ENCODE measurements around the gene ADAMTSL5. TPM values are rescaled to one million over a fixed set of nuclear protein-coding genes. Genes with fewer than 3 reads are reported as not detected.
"Not testable (repeated sequence)": the region's sequence is repeated elsewhere in the genome, so short reads cannot be mapped to it uniquely, and the experiment has no call there.

The ADAMTSL5 gene
- polyA plus RNA-seq, 1 donor from 2014 or later: not detected

DNA sequence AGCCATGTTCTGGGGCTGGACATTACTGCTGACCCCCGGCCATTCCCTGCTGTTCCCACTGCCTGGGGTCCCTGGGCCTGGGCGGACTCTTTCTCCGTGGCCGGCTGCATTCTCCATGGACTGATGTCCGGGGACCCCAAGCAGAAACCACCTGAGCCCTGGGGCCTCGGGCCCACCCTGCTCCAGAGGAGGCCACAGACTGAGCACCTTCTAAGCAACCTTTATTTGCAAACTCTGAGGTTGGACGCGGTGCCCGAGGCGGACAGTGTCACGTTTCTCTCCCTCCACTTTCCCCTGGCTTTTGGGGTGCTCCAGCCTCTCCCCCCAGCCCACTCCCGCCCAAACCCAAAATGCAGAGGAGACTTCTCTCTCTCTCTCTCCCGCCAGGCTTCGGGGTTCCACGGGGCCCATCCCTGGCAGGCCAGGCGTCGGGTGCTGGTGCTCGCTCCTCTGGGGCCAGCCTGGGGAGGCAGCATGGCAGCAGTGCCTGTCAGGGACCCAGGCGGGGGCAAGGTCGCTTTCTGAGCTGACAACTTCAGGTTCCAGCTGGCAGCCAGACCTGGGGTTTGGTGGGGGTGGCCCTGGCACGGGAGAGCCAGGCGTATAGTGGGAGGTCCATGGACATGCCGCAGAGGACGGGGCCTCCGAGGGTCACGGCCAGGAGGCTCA lies 31.5 kb downstream of the ADAMTSL5 start:
- no peaks in the 10 kb centered on the region for H3K9me2 ChIP-seq (ENCODE audit: insufficient read depth, low read length)
- H3K27ac ChIP-seq (ENCODE audit: low read length): no peak overlapping the region
- no peak overlapping the region for H3K9ac ChIP-seq (ENCODE audit: low read length)
- no peaks in the 10 kb centered on the region for H3K79me2 ChIP-seq (replicated peaks; ENCODE audit: insufficient read depth, low read length)
- H3K27me3 ChIP-seq (ENCODE audit: insufficient read depth, low read depth, low read length): no peaks in the 10 kb centered on the region
- H4K20me1 ChIP-seq (ENCODE audit: insufficient read depth): no peaks in the 10 kb centered on the region
- TF ChIP-seq POLR2AphosphoS5 (IDR thresholded peaks at IDR 0.05) (no peak), CTCF (IDR thresholded peaks at IDR 0.05; ENCODE audit: poor library complexity, severe bottlenecking) (no peak), TAF1 (IDR thresholded peaks at IDR 0.05; ENCODE audit: low read depth) (no peak), MXI1 (conservative IDR thresholded peaks at IDR 0.05; ENCODE audit: poor library complexity, severe bottlenecking) (no peak), SMC3 (conservative IDR thresholded peaks at IDR 0.05; ENCODE audit: poor library complexity) (no peak), RAD21 (conservative IDR thresholded peaks at IDR 0.05) (no peak), EP300 (conservative IDR thresholded peaks at IDR 0.05; ENCODE audit: poor library complexity, severe bottlenecking) (no peak), EZH2 (IDR thresholded peaks at IDR 0.05; ENCODE audit: borderline replicate concordance, insufficient read depth, low read length, poor library complexity, severe bottlenecking) (no peak), REST (IDR thresholded peaks at IDR 0.05; ENCODE audit: borderline replicate concordance) (no peak)
- no peaks in the 10 kb centered on the region for H3K9me3 ChIP-seq (ENCODE audit: low read length)
- no peak overlapping the region for H2AFZ ChIP-seq (ENCODE audit: low read depth, low read length)
- H3K36me3 ChIP-seq (ENCODE audit: insufficient read depth, low read length): no peaks in the 10 kb centered on the region
- H3F3A ChIP-seq (ENCODE audit: insufficient read depth, low read length, poor library complexity, severe bottlenecking): no peaks in the 10 kb centered on the region
- no peak overlapping the region for H3K4me3 ChIP-seq (ENCODE audit: low read length)
- no peak overlapping the region for H3K4me2 ChIP-seq (ENCODE audit: low read length)

DNA sequence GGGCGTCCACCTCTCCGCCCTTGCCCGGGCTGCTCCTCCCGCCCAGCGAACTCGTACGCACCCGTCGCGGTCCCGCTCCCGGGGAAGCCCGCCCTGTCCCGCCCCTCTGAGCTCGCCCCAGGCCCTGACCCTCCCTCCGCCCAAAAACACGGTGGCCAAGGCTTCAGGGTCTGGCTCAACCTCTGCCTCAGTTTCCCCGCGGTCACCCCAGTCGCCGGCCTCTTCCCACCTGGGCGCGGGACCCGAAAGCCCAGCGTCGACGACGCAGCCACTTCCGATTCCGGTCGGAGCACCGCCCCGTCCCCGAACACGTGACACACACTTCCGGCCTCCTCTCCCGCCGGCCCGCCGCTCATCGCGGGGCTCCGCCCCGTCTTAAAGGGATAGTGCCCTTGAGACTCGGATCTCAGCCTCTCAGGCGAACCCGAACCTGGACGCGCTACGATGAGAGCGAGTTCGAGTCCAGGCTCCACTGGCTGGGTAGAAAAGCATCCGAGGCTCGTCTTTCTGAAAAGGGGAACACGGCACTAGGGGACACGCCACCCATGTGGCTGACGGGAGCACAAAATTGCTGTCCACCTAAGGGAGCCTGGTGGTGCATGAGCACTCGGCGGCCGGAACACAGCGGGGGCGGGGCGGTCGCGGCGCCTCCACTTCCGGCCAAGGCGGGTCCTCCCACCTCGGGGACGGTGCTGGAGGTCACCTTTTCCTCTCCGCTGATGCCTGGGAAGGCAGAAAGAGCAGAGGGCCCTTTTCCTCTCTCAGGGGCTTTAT lies 33.7 kb downstream of the ADAMTSL5 start, which contains the start of gene C19orf25:
TSS of gene C19orf25 (minus strand) at position 282 of the 774 bp plus-strand sequence. CDS start 312 bp downstream, outside the sequence.
- H2AFZ ChIP-seq (ENCODE audit: low read depth, low read length): peak within 1 kb of the TSS; percentile 17
- no peaks in the 10 kb centered on the region for H3F3A ChIP-seq (ENCODE audit: insufficient read depth, low read length, poor library complexity, severe bottlenecking)
- H3K4me2 ChIP-seq (ENCODE audit: low read length): peak within 1 kb of the TSS; percentile 92
- no peaks in the 10 kb centered on the region for H3K9me2 ChIP-seq (ENCODE audit: insufficient read depth, low read length)
- no peaks in the 10 kb centered on the region for H3K9me3 ChIP-seq (ENCODE audit: low read length)
- H4K20me1 ChIP-seq (ENCODE audit: insufficient read depth): no peaks in the 10 kb centered on the region
- peak within 1 kb of the TSS; percentile 73 for H3K9ac ChIP-seq (ENCODE audit: low read length)
- no peaks in the 10 kb centered on the region for H3K79me2 ChIP-seq (replicated peaks; ENCODE audit: insufficient read depth, low read length)
- peak within 1 kb of the TSS; percentile 96 for H3K4me3 ChIP-seq (ENCODE audit: low read length)
- peak within 1 kb of the TSS; percentile 62 for H3K27ac ChIP-seq (ENCODE audit: low read length)
- H3K27me3 ChIP-seq (ENCODE audit: insufficient read depth, low read depth, low read length): no peaks in the 10 kb centered on the region
- TF ChIP-seq EZH2 (IDR thresholded peaks at IDR 0.05; ENCODE audit: borderline replicate concordance, insufficient read depth, low read length, poor library complexity, severe bottlenecking) (no peak), MXI1 (conservative IDR thresholded peaks at IDR 0.05; ENCODE audit: poor library complexity, severe bottlenecking) (peak; percentile 72), EP300 (conservative IDR thresholded peaks at IDR 0.05; ENCODE audit: poor library complexity, severe bottlenecking) (peak; percentile 20), POLR2AphosphoS5 (IDR thresholded peaks at IDR 0.05) (peak; percentile 91), RAD21 (conservative IDR thresholded peaks at IDR 0.05) (peak; percentile 6)
- no peaks in the 10 kb centered on the region for H3K36me3 ChIP-seq (ENCODE audit: insufficient read depth, low read length)

DNA sequence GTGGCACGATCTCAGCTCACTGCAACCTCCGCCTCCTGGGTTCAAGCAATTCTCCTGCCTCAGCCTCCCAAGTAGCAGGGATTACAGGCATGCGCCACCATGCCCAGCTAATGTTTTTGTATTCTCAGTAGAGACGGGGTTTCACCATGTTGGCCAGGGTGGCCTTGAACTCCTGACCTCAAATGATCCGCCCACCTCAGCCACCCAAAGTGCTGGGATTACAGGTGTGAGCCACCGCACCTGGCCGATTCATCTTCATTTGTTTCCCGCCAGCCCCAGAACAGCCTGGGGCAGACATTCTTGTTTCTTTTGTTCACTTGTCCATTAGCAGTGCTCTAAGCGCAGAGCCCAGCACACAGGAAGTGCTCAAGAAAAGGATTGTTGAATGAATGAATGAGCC lies 35.8 kb downstream of the ADAMTSL5 start:
- H3K9me2 ChIP-seq (ENCODE audit: insufficient read depth, low read length); H3F3A ChIP-seq (ENCODE audit: insufficient read depth, low read length, poor library complexity, severe bottlenecking); H3K36me3 ChIP-seq (ENCODE audit: insufficient read depth, low read length); H3K79me2 ChIP-seq (replicated peaks; ENCODE audit: insufficient read depth, low read length); H3K27ac ChIP-seq (ENCODE audit: low read length); H3K4me2 ChIP-seq (ENCODE audit: low read length); H3K9me3 ChIP-seq (ENCODE audit: low read length); H3K27me3 ChIP-seq (ENCODE audit: insufficient read depth, low read depth, low read length); H3K4me3 ChIP-seq (ENCODE audit: low read length); H3K9ac ChIP-seq (ENCODE audit: low read length); H2AFZ ChIP-seq (ENCODE audit: low read depth, low read length): not testable (repeated sequence)
- peaks cover 14% of the 10 kb centered on the region for H4K20me1 ChIP-seq (ENCODE audit: insufficient read depth)

Data from neural cell (in vitro differentiated cells).